GM23248 (cell line): Measurements from ENCODE around the gene C16orf86. TPM values are rescaled to one million over a fixed set of nuclear protein-coding genes. Genes with fewer than 3 reads are reported as not detected.

Experiments used
- DNase-seq: peaks from one replicate; pipeline ENCODE4 v3.0.0-alpha.2; 2015
- H2AFZ ChIP-seq: fragments of 200-600 bp; sonication (generic); 2 replicates; pipeline ENCODE4 v1.6.1; 2016; ENCODE audit warnings: antibody characterized with exemption
- H3F3A ChIP-seq: fragments of 200-600 bp; sonication (generic); 2 replicates; pipeline ENCODE4 v1.6.1; 2016; ENCODE audit warnings: mild to moderate bottlenecking, antibody characterized with exemption, mixed run types; ENCODE audit not compliant: insufficient read depth
- H3K27ac ChIP-seq: fragments of 200-600 bp; sonication (generic); 2 replicates; pipeline ENCODE4 v1.5.1; 2016; ENCODE audit warnings: mild to moderate bottlenecking
- H3K27me3 ChIP-seq: fragments of 200-600 bp; sonication (generic); replicated peaks from 2 replicates; pipeline ENCODE4 v1.6.1; 2016; ENCODE audit warnings: mild to moderate bottlenecking; ENCODE audit not compliant: insufficient read depth
- H3K36me3 ChIP-seq: fragments of 200-600 bp; sonication (generic); 2 replicates; pipeline ENCODE4 v1.6.1; 2016; ENCODE audit warnings: low read depth, mild to moderate bottlenecking
- H3K4me1 ChIP-seq: fragments of 200-600 bp; sonication (generic); 2 replicates; pipeline ENCODE4 v1.6.1; 2016; ENCODE audit warnings: mild to moderate bottlenecking; ENCODE audit not compliant: insufficient read depth
- H3K4me2 ChIP-seq: fragments of 200-600 bp; sonication (generic); one replicate; pipeline ENCODE4 v1.6.1; 2016; ENCODE audit warnings: mild to moderate bottlenecking; ENCODE audit not compliant: unreplicated experiment
- H3K4me3 ChIP-seq: fragments of 200-600 bp; sonication (generic); 2 replicates; pipeline ENCODE4 v1.5.1; 2016; ENCODE audit warnings: mild to moderate bottlenecking
- H3K79me2 ChIP-seq: fragments of 200-600 bp; sonication (generic); 2 replicates; pipeline ENCODE4 v1.6.1; 2016; ENCODE audit warnings: mild to moderate bottlenecking; ENCODE audit not compliant: insufficient read depth
- H3K9ac ChIP-seq: fragments of 200-600 bp; sonication (generic); 2 replicates; pipeline ENCODE4 v1.6.1; 2016; ENCODE audit warnings: mild to moderate bottlenecking
- H3K9me2 ChIP-seq: fragments of 200-600 bp; sonication (generic); 2 replicates; pipeline ENCODE4 v1.6.1; 2016; ENCODE audit warnings: mixed run types, mild to moderate bottlenecking, moderate library complexity; ENCODE audit not compliant: insufficient read depth
- H3K9me3 ChIP-seq: fragments of 200-600 bp; sonication (generic); one replicate; pipeline ENCODE4 v1.6.1; 2017; ENCODE audit warnings: low read depth
- H4K20me1 ChIP-seq: fragments of 200-600 bp; sonication (generic); 2 replicates; pipeline ENCODE4 v1.6.0; 2016; ENCODE audit not compliant: insufficient read depth
- EZH2 ChIP-seq: fragments of 200-600 bp; sonication (generic); IDR thresholded peaks from 2 replicates; pipeline ENCODE4 v1.6.1; 2018; ENCODE audit warnings: antibody characterized with exemption, mild to moderate bottlenecking; ENCODE audit not compliant: insufficient read depth, poor library complexity, severe bottlenecking
- EZH2phosphoT487 ChIP-seq: fragments of 200-600 bp; sonication (generic); IDR thresholded peaks from 2 replicates; pipeline ENCODE4 v1.6.1; 2018; ENCODE audit warnings: antibody characterized with exemption, moderate library complexity, mild to moderate bottlenecking, low read depth; ENCODE audit not compliant: insufficient read depth
- WGBS, 2 experiments: methylation state at CpG; one replicate each; pipeline ENCODE4 v1.1.6; 2015 to 2017; ENCODE audit warnings: low lambda C conversion rate in 2 of 2, low coverage in 1 of 2; ENCODE audit errors: missing lambda C conversion rate in 2 of 2; 5-methylcytosine and 5-hydroxymethylcytosine counted together
- in situ Hi-C: fragments of 300-500 bp; cut with MboI; formaldehyde crosslinking; loops from 2 replicates; pipeline ENCODE4 v1.15.0; 2020
- polyA plus RNA-seq: library from polyadenylated mRNA; unstranded; fragments of >200 nt; fragmentation: Nextera tagmentation; extraction: Ambion mirVana; gene quantifications from 2 replicates; pipeline ENCODE4 v1.2.1, GENCODE V29; 2016
- total RNA-seq: library from RNA; depleted of rRNA; stranded (reverse); fragments of >200 nt; shearing (Covaris generic); gene quantifications from 2 replicates; pipeline ENCODE4 v1.2.3, GENCODE V29; 2014

C16orf86 gene
- total and polyA plus RNA-seq, 2 experiments from 2014 or later: 3.4 to 6.6 TPM

GRCh38 chr16:67667817-67668494, 1.3 kb downstream of the C16orf86 start:
- in situ Hi-C loops: no loop called here

GRCh38 chr16:67668495-67669157, 2.0 kb downstream of the C16orf86 start:
- Histone ChIP-seq H3K79me2 (peaks cover 11% of the 10 kb centered on the region), H2AFZ (no peak overlapping the region), H3K9me3 (no peaks in the 10 kb centered on the region), H3K9ac (no peak overlapping the region), H4K20me1 (no peaks in the 10 kb centered on the region), H3K4me1 (peaks cover 10% of the 10 kb centered on the region), H3K36me3 (no peaks in the 10 kb centered on the region), H3F3A (no peaks in the 10 kb centered on the region), H3K27me3 (no peaks in the 10 kb centered on the region), H3K4me2 (no peak overlapping the region), H3K9me2 (no peaks in the 10 kb centered on the region), H3K4me3 (no peak overlapping the region), H3K27ac (no peak overlapping the region)
- TF ChIP-seq EZH2phosphoT487: no peak
- TF ChIP-seq EZH2: no peak
- 94 to 97% methylated on average over 6 of the region's 6 CpGs for WGBS, 2 experiments
- in situ Hi-C loops: no loop called here
- peak; percentile 20 for DNase-seq

More at GRCh38 chr16:67667817-67668494, 1.3 kb downstream of the C16orf86 start:
- Histone ChIP-seq H3K9ac (peak overlapping the region; percentile 79), H2AFZ (peak overlapping the region; percentile 93), H3K79me2 (peaks cover 11% of the 10 kb centered on the region), H3K4me3 (peak overlapping the region; percentile 82; the same call in 1 of the 2 replicates), H3K27me3 (no peaks in the 10 kb centered on the region), H3K4me2 (peak overlapping the region; percentile 82), H3K36me3 (no peaks in the 10 kb centered on the region), H3K4me1 (peaks cover 10% of the 10 kb centered on the region), H3F3A (no peaks in the 10 kb centered on the region), H4K20me1 (no peaks in the 10 kb centered on the region), H3K9me3 (no peaks in the 10 kb centered on the region), H3K9me2 (no peaks in the 10 kb centered on the region), H3K27ac (peak overlapping the region; percentile 49)
- DNase-seq: peak; percentile 97
- WGBS, 2 experiments: 14% methylated on average over 15 to 18 of the region's 18 CpGs
- no peak for TF ChIP-seq EZH2
- TF ChIP-seq EZH2phosphoT487: no peak

- Histone ChIP-seq H3K36me3 (no peaks in the 10 kb centered on the region), H3K4me1 (peaks cover 10% of the 10 kb centered on the region), H3K27ac (no peak overlapping the region), H3K27me3 (no peaks in the 10 kb centered on the region), H3K4me3 (no peak overlapping the region), H3F3A (no peaks in the 10 kb centered on the region), H3K79me2 (peaks cover 11% of the 10 kb centered on the region), H3K9me3 (no peaks in the 10 kb centered on the region), H4K20me1 (no peaks in the 10 kb centered on the region), H3K4me2 (no peak overlapping the region), H3K9me2 (no peaks in the 10 kb centered on the region), H3K9ac (no peak overlapping the region), H2AFZ (no peak overlapping the region)
- no peak for DNase-seq
- in situ Hi-C loops: loop anchor here (10.0 kb wide), 1 partner anchor 135 kb away; the partner anchor contains the start of genes RANBP10 and TSNAXIP1
- TF ChIP-seq EZH2phosphoT487 (no peak), EZH2 (no peak)
- WGBS, 2 experiments: 90 to 91% methylated on average over 10 of the region's 10 CpGs
Observed at GRCh38 chr16:67669499-67670101, 3.0 kb downstream of the C16orf86 start.

GRCh38 chr16:67672306-67672705, 5.7 kb downstream of the C16orf86 start:
- H3K79me2 ChIP-seq: no peaks in the 10 kb centered on the region
- H4K20me1 ChIP-seq: no peaks in the 10 kb centered on the region
- no peak overlapping the region for H3K9ac ChIP-seq
- 16 to 33% methylated on average over 3 to 4 of the region's 4 CpGs for WGBS, 2 experiments
- H2AFZ ChIP-seq: no peak overlapping the region
- H3K4me2 ChIP-seq: no peak overlapping the region
- H3K4me1 ChIP-seq: peaks cover 4% of the 10 kb centered on the region; the same call in 1 of the 2 replicates
- DNase-seq: no peak
- no peaks in the 10 kb centered on the region for H3K36me3 ChIP-seq
- no peak overlapping the region for H3K4me3 ChIP-seq
- no peaks in the 10 kb centered on the region for H3K27me3 ChIP-seq
- no peak for TF ChIP-seq EZH2phosphoT487
- TF ChIP-seq EZH2: no peak
- no peaks in the 10 kb centered on the region for H3F3A ChIP-seq
- H3K9me2 ChIP-seq: no peaks in the 10 kb centered on the region
- H3K27ac ChIP-seq: no peak overlapping the region
- in situ Hi-C loops: loop anchor here (10.0 kb wide), 1 partner anchor 132 kb away; the partner anchor contains the start of genes RANBP10 and TSNAXIP1
- H3K9me3 ChIP-seq: no peaks in the 10 kb centered on the region
